ENCODE measurements around the gene JAK1. TPM values are rescaled to one million over a fixed set of nuclear protein-coding genes. Genes with fewer than 3 reads are reported as not detected.

The JAK1 gene
- total RNA-seq, 2 donors from 2014 or later = 106 to 136 TPM

- WGBS, 2 donors = 85 to 94% methylated on average over 6 of the region's 6 CpGs
- Histone ChIP-seq H3K9me3 (no peaks in the 10 kb centered on the region), H3K27ac (no peak overlapping the region), H3K4me1 (peaks cover 66% of the 10 kb centered on the region), H3K27me3 (no peaks in the 10 kb centered on the region), H3K4me3 (no peak overlapping the region), H3K36me3 (replicated peaks in 1 of 2; ENCODE audit: insufficient read depth in 1 of 2, low read depth in 2 of 2) (no peaks in the 10 kb centered on the region)
- intact Hi-C loops (cut with DNase I) = no loop called here
- TF ChIP-seq POLR2A (IDR thresholded peaks at IDR 0.05) (no peak), CTCF (IDR thresholded peaks at IDR 0.05) (no peak)
- no peak for DNase-seq
- ATAC-seq = no peak
Measured at GRCh38 chr1:64959986-64960385, 6.4 kb downstream of the JAK1 start.

GRCh38 chr1:64956733-64957441 lies 9.5 kb downstream of the JAK1 start:
- WGBS, 2 donors = 63 to 77% methylated on average over 3 of the region's 3 CpGs
- intact Hi-C loops (cut with DNase I) = no loop called here
- H3K9me3 ChIP-seq = no peaks in the 10 kb centered on the region
- peak overlapping the region in 1 of 4 donors; percentile 25 for H3K27ac ChIP-seq
- no peaks in the 10 kb centered on the region for H3K27me3 ChIP-seq
- TF ChIP-seq POLR2A (IDR thresholded peaks at IDR 0.05) = no peak
- no peak for TF ChIP-seq CTCF (IDR thresholded peaks at IDR 0.05)
- H3K36me3 ChIP-seq (replicated peaks in 1 of 2; ENCODE audit: insufficient read depth in 1 of 2, low read depth in 2 of 2) = no peaks in the 10 kb centered on the region
- peaks cover 80% of the 10 kb centered on the region for H3K4me1 ChIP-seq
- DNase-seq = no peak
- ATAC-seq = no peak
- no peak overlapping the region for H3K4me3 ChIP-seq

DNA sequence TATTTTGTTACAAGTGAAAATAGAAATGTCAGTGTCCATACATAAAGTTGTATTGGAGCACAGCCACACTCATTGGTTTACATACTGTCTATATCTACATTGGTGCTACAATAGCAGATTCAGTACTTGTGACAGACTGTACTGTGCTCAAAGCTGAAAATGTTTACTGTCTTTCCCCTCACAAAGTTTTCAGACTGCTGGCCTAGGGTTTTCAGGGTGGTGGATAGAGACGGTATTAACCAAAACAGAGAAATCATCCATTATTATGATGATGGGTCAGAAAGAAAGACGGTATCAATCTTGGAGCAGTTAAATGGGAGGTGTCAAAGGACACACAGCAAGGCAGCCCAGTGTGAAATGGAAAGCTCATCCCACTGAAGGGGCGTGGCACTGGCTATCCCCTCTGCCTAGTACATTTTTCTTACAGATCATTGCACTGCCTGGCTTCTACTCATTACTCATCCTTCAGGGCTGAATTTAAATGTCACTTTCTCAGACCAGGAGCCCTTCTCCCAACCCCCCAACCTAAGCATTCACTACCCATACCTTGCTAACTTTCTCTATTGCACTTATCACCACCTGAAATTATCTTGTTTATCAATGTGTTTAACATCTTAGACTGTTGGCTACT lies 10.2 kb downstream of the JAK1 start:
- ATAC-seq (no peak), DNase-seq (no peak)
- TF ChIP-seq CTCF (IDR thresholded peaks at IDR 0.05) = no peak
- TF ChIP-seq POLR2A (IDR thresholded peaks at IDR 0.05) = no peak
- 87% methylated on average over 3 of the region's 3 CpGs for WGBS, 2 donors
- H3K9me3 ChIP-seq = no peaks in the 10 kb centered on the region
- intact Hi-C loops (cut with DNase I) = no loop called here
- H3K4me1 ChIP-seq = peaks cover 80% of the 10 kb centered on the region
- no peaks in the 10 kb centered on the region for H3K36me3 ChIP-seq (replicated peaks in 1 of 2; ENCODE audit: insufficient read depth in 1 of 2, low read depth in 2 of 2)
- no peak overlapping the region for H3K4me3 ChIP-seq
- H3K27me3 ChIP-seq = no peaks in the 10 kb centered on the region
- peak overlapping the region; percentile 25 to 52 (median 49) for H3K27ac ChIP-seq

DNA sequence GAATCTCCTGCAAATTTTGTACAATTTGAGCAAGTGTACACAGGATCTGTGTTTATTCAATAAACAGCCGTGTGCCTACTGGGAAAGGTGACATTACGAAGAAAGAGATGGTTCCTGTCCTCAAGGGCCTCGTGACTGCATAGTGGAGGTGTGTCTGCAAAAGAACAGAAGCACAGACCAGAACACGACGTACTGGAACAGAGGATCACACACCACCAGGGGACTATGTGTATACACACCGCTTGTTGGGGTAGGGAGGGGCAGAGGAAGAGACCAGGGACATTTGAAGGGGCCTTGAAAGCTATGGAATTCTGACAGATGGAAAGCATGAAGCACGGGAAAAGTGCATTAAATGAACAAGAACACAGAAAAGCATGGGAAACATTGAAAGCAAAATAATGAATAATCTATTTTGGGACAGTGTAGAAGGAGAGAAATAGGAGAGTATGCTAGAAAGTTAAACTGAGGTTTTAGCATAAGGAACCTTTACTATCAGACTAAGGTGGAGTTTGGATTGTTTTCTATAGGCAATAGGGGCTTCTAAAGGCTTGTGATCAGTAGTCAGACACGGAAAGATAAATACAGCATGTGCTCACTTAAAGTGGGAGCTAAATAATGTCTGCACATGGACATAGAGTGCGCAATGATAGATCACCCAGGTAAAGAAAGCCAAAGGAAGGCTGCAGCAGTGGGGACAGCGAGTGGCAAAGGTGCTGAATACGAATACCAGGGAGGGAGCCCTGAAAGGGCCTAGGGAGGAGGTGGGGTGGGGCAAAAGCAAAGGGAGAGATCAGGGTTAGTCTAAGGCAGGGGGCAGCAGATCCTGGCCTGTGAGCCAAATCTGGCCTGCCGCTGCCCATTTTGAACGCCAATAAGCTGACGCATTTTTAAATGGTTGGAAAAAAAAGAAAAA lies 11.0 kb downstream of the JAK1 start:
- no peak for TF ChIP-seq POLR2A (IDR thresholded peaks at IDR 0.05)
- TF ChIP-seq CTCF (IDR thresholded peaks at IDR 0.05) = peak in 3 of 7 experiments; percentile 6 to 32 (median 30)

More for the DNA sequence above, 11.0 kb downstream of the JAK1 start:
- 50 to 53% methylated on average over 14 of the region's 14 CpGs for WGBS, 2 donors
- intact Hi-C loops (cut with DNase I) = no loop called here
- DNase-seq = peak; percentile 43 to 80 (median 72)
- Histone ChIP-seq H3K36me3 (replicated peaks in 1 of 2; ENCODE audit: insufficient read depth in 1 of 2, low read depth in 2 of 2) (no peaks in the 10 kb centered on the region), H3K4me3 (no peak overlapping the region), H3K27me3 (no peaks in the 10 kb centered on the region), H3K9me3 (no peaks in the 10 kb centered on the region), H3K4me1 (peaks cover 80% of the 10 kb centered on the region), H3K27ac (peak overlapping the region; percentile 44 to 52 (median 49))
- peak; percentile 84 for ATAC-seq
